Mesodermal cell (in vitro differentiated cells): Measurements from ENCODE around the gene TOGARAM2.

Experiments used
- H3K27ac ChIP-seq: 2 replicates; pipeline ENCODE4 v1.7.0; 2013; ENCODE audit warnings: mild to moderate bottlenecking, low read depth, low read length, moderate library complexity; ENCODE audit not compliant: severe bottlenecking
- H3K36me3 ChIP-seq: 2 replicates; pipeline ENCODE4 v1.7.1; 2013; ENCODE audit warnings: mild to moderate bottlenecking, low read length, moderate library complexity; ENCODE audit not compliant: control insufficient read depth, insufficient read depth
- H3K4me1 ChIP-seq: one replicate; pipeline ENCODE4 v1.7.1; 2013; ENCODE audit warnings: mild to moderate bottlenecking, low read length; ENCODE audit not compliant: insufficient read depth, control insufficient read depth, poor library complexity, severe bottlenecking
- H3K4me3 ChIP-seq: 2 replicates; pipeline ENCODE4 v1.7.0; 2013; ENCODE audit warnings: low read length, control low read depth, mild to moderate bottlenecking; ENCODE audit not compliant: insufficient read depth, poor library complexity, severe bottlenecking; ENCODE audit errors: extremely low read depth
- H3K9me3 ChIP-seq: 2 replicates; pipeline ENCODE4 v1.7.1; 2013; ENCODE audit warnings: mild to moderate bottlenecking, low read length, moderate library complexity; ENCODE audit not compliant: control insufficient read depth
- WGBS, 2 experiments: methylation state at CpG; one replicate each; pipeline ENCODE4 v1.1.5; 2013; ENCODE audit warnings: missing lambda C conversion rate in 2 of 2; ENCODE audit not compliant: insufficient coverage in 2 of 2; 5-methylcytosine and 5-hydroxymethylcytosine counted together

TOGARAM2 gene

GRCh38 chr2:29000956-29001355 lies 19.9 kb downstream of the TOGARAM2 start:
- Histone ChIP-seq H3K4me1 (no peaks in the 10 kb centered on the region), H3K9me3 (no peaks in the 10 kb centered on the region), H3K36me3 (no peaks in the 10 kb centered on the region), H3K4me3 (no peak overlapping the region), H3K27ac (no peak overlapping the region)
- WGBS, 2 experiments, result 73 to 89% methylated on average over 2 to 3 of the region's 5 CpGs

- Histone ChIP-seq H3K27ac (no peak overlapping the region), H3K4me3 (no peak overlapping the region), H3K9me3 (no peaks in the 10 kb centered on the region), H3K36me3 (no peaks in the 10 kb centered on the region), H3K4me1 (peaks cover 3% of the 10 kb centered on the region)
- 88 to 96% methylated on average over 2 to 4 of the region's 4 CpGs for WGBS, 2 experiments
These were observed 20.7 kb downstream of the TOGARAM2 start for GRCh38 chr2:29001806-29002205.

GRCh38 chr2:29004755-29005154 lies 23.7 kb downstream of the TOGARAM2 start:
- Histone ChIP-seq H3K4me3 (no peak overlapping the region), H3K9me3 (no peaks in the 10 kb centered on the region), H3K36me3 (no peaks in the 10 kb centered on the region), H3K4me1 (peaks cover 3% of the 10 kb centered on the region), H3K27ac (no peak overlapping the region)
- WGBS, 2 experiments, result 56% methylated on average over 1 of the region's 1 CpG; no CpG with 5 or more reads in 1 of the 2 experiments

GRCh38 chr2:29005331-29005730 lies 24.2 kb downstream of the TOGARAM2 start:
- H3K27ac ChIP-seq, result no peak overlapping the region
- H3K36me3 ChIP-seq, result no peaks in the 10 kb centered on the region
- H3K4me3 ChIP-seq, result no peak overlapping the region
- no peaks in the 10 kb centered on the region for H3K9me3 ChIP-seq
- 82 to 84% methylated on average over 7 of the region's 7 CpGs for WGBS, 2 experiments
- peaks cover 3% of the 10 kb centered on the region for H3K4me1 ChIP-seq

- Histone ChIP-seq H3K36me3 (no peaks in the 10 kb centered on the region), H3K4me3 (no peak overlapping the region), H3K4me1 (peaks cover 8% of the 10 kb centered on the region), H3K9me3 (no peaks in the 10 kb centered on the region), H3K27ac (no peak overlapping the region)
- whole genome bisulfite sequencing, 2 experiments, result 63 to 67% methylated on average over 11 to 12 of the region's 12 CpGs
These were observed 25.2 kb downstream of the TOGARAM2 start for GRCh38 chr2:29006092-29006979.

GRCh38 chr2:29006980-29007301 lies 25.8 kb downstream of the TOGARAM2 start:
- WGBS, 2 experiments, result 67 to 85% methylated on average over 1 to 2 of the region's 2 CpGs

GRCh38 chr2:29009270-29009669 lies 28.2 kb downstream of the TOGARAM2 start:
- Histone ChIP-seq H3K36me3 (no peaks in the 10 kb centered on the region), H3K9me3 (no peaks in the 10 kb centered on the region), H3K4me3 (no peak overlapping the region), H3K27ac (no peak overlapping the region), H3K4me1 (peaks cover 20% of the 10 kb centered on the region)
- 83 to 96% methylated on average over 6 of the region's 9 CpGs for WGBS, 2 experiments

More at GRCh38 chr2:29006980-29007301, 25.8 kb downstream of the TOGARAM2 start:
- Histone ChIP-seq H3K4me1 (peaks cover 14% of the 10 kb centered on the region), H3K4me3 (no peak overlapping the region), H3K27ac (no peak overlapping the region), H3K9me3 (no peaks in the 10 kb centered on the region), H3K36me3 (no peaks in the 10 kb centered on the region)

- H3K4me1 ChIP-seq, result peaks cover 20% of the 10 kb centered on the region
- 84 to 89% methylated on average over 14 to 17 of the region's 26 CpGs for WGBS, 2 experiments
- H3K4me3 ChIP-seq, result no peak overlapping the region
- H3K9me3 ChIP-seq, result no peaks in the 10 kb centered on the region
- H3K36me3 ChIP-seq, result no peaks in the 10 kb centered on the region
- no peak overlapping the region for H3K27ac ChIP-seq
These were observed 28.9 kb downstream of the TOGARAM2 start for GRCh38 chr2:29009711-29010677.

- H3K27ac ChIP-seq, result no peak overlapping the region
These were observed 29.8 kb downstream of the TOGARAM2 start for GRCh38 chr2:29010946-29011345.

GRCh38 chr2:29011418-29012060 lies 30.4 kb downstream of the TOGARAM2 start:
- Histone ChIP-seq H3K27ac (no peak overlapping the region), H3K9me3 (no peaks in the 10 kb centered on the region), H3K4me3 (no peak overlapping the region), H3K4me1 (peaks cover 18% of the 10 kb centered on the region), H3K36me3 (no peaks in the 10 kb centered on the region)
- 67 to 72% methylated on average over 15 to 18 of the region's 19 CpGs for WGBS, 2 experiments

More at GRCh38 chr2:29010946-29011345, 29.8 kb downstream of the TOGARAM2 start:
- Histone ChIP-seq H3K4me1 (peaks cover 20% of the 10 kb centered on the region), H3K36me3 (no peaks in the 10 kb centered on the region), H3K9me3 (no peaks in the 10 kb centered on the region), H3K4me3 (no peak overlapping the region)
- WGBS, 2 experiments, result 50 to 61% methylated on average over 6 of the region's 7 CpGs
